GM18873 (cell line): Measurements from ENCODE around the gene APBA3.

Experiments used
- ATAC-seq: cut with Tn5 transposase; IDR thresholded peaks from one replicate; pipeline ENCODE4 v1.9.1; 2021; ENCODE audit warnings: mild to moderate bottlenecking, moderate library complexity, moderate number of reproducible peaks; ENCODE audit not compliant: unreplicated experiment, low FRiP score

The APBA3 gene

GRCh38 chr19:3723110-3723488 lies 38.4 kb downstream of the APBA3 start:
- ATAC-seq = no peak

GRCh38 chr19:3722443-3723109 lies 38.9 kb downstream of the APBA3 start:
- no peak for ATAC-seq

GRCh38 chr19:3721887-3722442 lies 39.5 kb downstream of the APBA3 start:
- ATAC-seq = no peak

- ATAC-seq = no peak
Observed at GRCh38 chr19:3721131-3721886, 40.2 kb downstream of the APBA3 start.

- ATAC-seq = no peak
Observed at GRCh38 chr19:3720349-3720917, 41.1 kb downstream of the APBA3 start.

GRCh38 chr19:3719868-3720267 lies 41.6 kb downstream of the APBA3 start:
- ATAC-seq = no peak

- ATAC-seq = no peak
Observed at GRCh38 chr19:3716147-3716668, 45.3 kb downstream of the APBA3 start.

- no peak for ATAC-seq
Observed at GRCh38 chr19:3712663-3713611, 48.6 kb downstream of the APBA3 start.

GRCh38 chr19:3710265-3710812 lies 51.2 kb downstream of the APBA3 start:
- ATAC-seq = no peak

- ATAC-seq = no peak
Observed at GRCh38 chr19:3708207-3708931, 53.1 kb downstream of the APBA3 start, which contains the start of gene TJP3. Gene TJP3, plus strand, starts transcription at chr19:3708384. Its CDS starts 20,049 bp downstream, at chr19:3728433.

GRCh38 chr19:3707868-3708206 lies 53.7 kb downstream of the APBA3 start:
- no peak for ATAC-seq

- no peak for ATAC-seq
Observed at GRCh38 chr19:3701200-3701599, 60.3 kb downstream of the APBA3 start.
